Keratinocyte (primary cell): Measurements from ENCODE around the gene PALM3. TPM values are rescaled to one million over a fixed set of nuclear protein-coding genes. Genes with fewer than 3 reads are reported as not detected.
"Not testable (repeated sequence)": the region's sequence is repeated elsewhere in the genome, so short reads cannot be mapped to it uniquely, and the experiment has no call there.

Experiments used
- DNase-seq: peaks from one replicate; pipeline ENCODE4 v3.0.0-alpha.2; 2011; ENCODE audit warnings: low read depth, missing footprints, low spot score
- FAIRE-seq: peaks from 2 replicates; lab custom pipeline; 2011; peaks lifted over from hg19 to GRCh38; lab: Jason Lieb, UNC
- H2AFZ ChIP-seq: 2 replicates; pipeline ENCODE4 v1.6.0; 2012; ENCODE audit warnings: low read length, control low read depth, inconsistent platforms; ENCODE audit not compliant: control insufficient read depth
- H3K27ac ChIP-seq: 2 replicates; pipeline ENCODE4 v1.5.1; 2011; ENCODE audit warnings: low read length; ENCODE audit not compliant: control insufficient read depth, insufficient read depth
- H3K27me3 ChIP-seq: 3 replicates; pipeline ENCODE4 v1.6.0; 2011; ENCODE audit warnings: low read length; ENCODE audit not compliant: control insufficient read depth, insufficient read depth; ENCODE audit errors: extremely low read depth
- H3K36me3 ChIP-seq, 2 experiments: 2 replicates in 1 of 2; 3 replicates in 1 of 2; pipeline ENCODE4 v1.5.1; 2011; ENCODE audit warnings: low read length in 2 of 2, mild to moderate bottlenecking in 1 of 2; ENCODE audit not compliant: control insufficient read depth in 2 of 2, insufficient read depth in 2 of 2; ENCODE audit errors: extremely low read depth in 1 of 2
- H3K4me1 ChIP-seq: 3 replicates; pipeline ENCODE4 v1.5.1; 2011; ENCODE audit warnings: low read length; ENCODE audit not compliant: control insufficient read depth, insufficient read depth; ENCODE audit errors: extremely low read depth
- H3K4me2 ChIP-seq: 3 replicates; pipeline ENCODE4 v1.6.0; 2011; ENCODE audit warnings: low read depth, low read length; ENCODE audit not compliant: control insufficient read depth, insufficient read depth; ENCODE audit errors: extremely low read depth
- H3K4me3 ChIP-seq, 3 experiments: fragments of 200-600 bp in 1 of 3; sonication (generic) in 1 of 3; 2 replicates in 2 of 3; 3 replicates in 1 of 3; pipeline ENCODE4 v1.5.1; 2011 to 2016; ENCODE audit warnings: low read length in 3 of 3, mild to moderate bottlenecking in 3 of 3, control low read depth in 2 of 3, inconsistent platforms in 1 of 3, low read depth in 1 of 3, mixed read lengths in 1 of 3, mixed run types in 1 of 3, moderate library complexity in 1 of 3; ENCODE audit not compliant: control insufficient read depth in 2 of 3, insufficient read depth in 2 of 3; ENCODE audit errors: extremely low read depth in 1 of 3
- H3K79me2 ChIP-seq: 2 replicates; pipeline ENCODE4 v1.6.0; 2012; ENCODE audit warnings: low read length; ENCODE audit not compliant: control insufficient read depth, insufficient read depth
- H3K9ac ChIP-seq: 3 replicates; pipeline ENCODE4 v1.6.0; 2011; ENCODE audit warnings: low read length; ENCODE audit not compliant: control insufficient read depth, insufficient read depth; ENCODE audit errors: extremely low read depth
- H3K9me1 ChIP-seq: 3 replicates; pipeline ENCODE4 v1.6.0; 2011; ENCODE audit warnings: low read length; ENCODE audit not compliant: control insufficient read depth, insufficient read depth; ENCODE audit errors: extremely low read depth
- H3K9me3 ChIP-seq: 2 replicates; pipeline ENCODE4 v1.5.1; 2012; ENCODE audit warnings: low read depth, low read length; ENCODE audit not compliant: control insufficient read depth
- H4K20me1 ChIP-seq: 3 replicates; pipeline ENCODE4 v1.6.0; 2011; ENCODE audit warnings: low read length; ENCODE audit not compliant: control insufficient read depth, insufficient read depth; ENCODE audit errors: extremely low read depth
- EZH2 ChIP-seq: IDR thresholded peaks from one replicate; pipeline ENCODE4 v1.6.1; 2012; ENCODE audit warnings: inconsistent platforms, mild to moderate bottlenecking, low read length, moderate library complexity
- dilution Hi-C: fragments of 300-500 bp; cut with MboI; formaldehyde crosslinking; loops from one replicate; pipeline ENCODE4 v1.7.0; 2020; ENCODE audit warnings: low sequenced_read_pairs; ENCODE audit not compliant: extremely low pct_ligation_motif_present
- polyA plus RNA-seq, 5 experiments: library from polyadenylated mRNA; depleted of rRNA in 3 of 5; stranded (reverse) in 3 of 5; stranded (forward) in 1 of 5; unstranded in 1 of 5; fragments of >200 nt; gene quantifications; 1 replicate in 1 of 5; 2 replicates in 3 of 5; 3 replicates in 1 of 5; pipeline versions ENCODE4 v1.2.1 to v1.2.3, GENCODE V29; 2011 to 2012; ENCODE audit warnings: missing spikeins in 2 of 5, low read depth in 1 of 5, low replicate concordance in 1 of 5
- TF ChIP-seq, protein P1 (sequence below), 3 experiments: IDR thresholded peaks in 1 of 3; conservative IDR thresholded peaks in 1 of 3; optimal IDR thresholded peaks in 1 of 3; 2 replicates in 2 of 3; 3 replicates in 1 of 3; pipeline versions ENCODE3 to v1.5.1; 2011; ENCODE audit warnings: low read length in 3 of 3, mild to moderate bottlenecking in 3 of 3, moderate library complexity in 2 of 3, control low read depth in 1 of 3, inconsistent platforms in 1 of 3; ENCODE audit not compliant: insufficient read depth in 2 of 3; ENCODE audit errors: extremely low read depth in 1 of 3

Gene PALM3
- polyA plus RNA-seq, 1 donor (not counting 4 experiments of a cell fraction or from before 2014, with no cell fraction given), result not detected

DNA sequence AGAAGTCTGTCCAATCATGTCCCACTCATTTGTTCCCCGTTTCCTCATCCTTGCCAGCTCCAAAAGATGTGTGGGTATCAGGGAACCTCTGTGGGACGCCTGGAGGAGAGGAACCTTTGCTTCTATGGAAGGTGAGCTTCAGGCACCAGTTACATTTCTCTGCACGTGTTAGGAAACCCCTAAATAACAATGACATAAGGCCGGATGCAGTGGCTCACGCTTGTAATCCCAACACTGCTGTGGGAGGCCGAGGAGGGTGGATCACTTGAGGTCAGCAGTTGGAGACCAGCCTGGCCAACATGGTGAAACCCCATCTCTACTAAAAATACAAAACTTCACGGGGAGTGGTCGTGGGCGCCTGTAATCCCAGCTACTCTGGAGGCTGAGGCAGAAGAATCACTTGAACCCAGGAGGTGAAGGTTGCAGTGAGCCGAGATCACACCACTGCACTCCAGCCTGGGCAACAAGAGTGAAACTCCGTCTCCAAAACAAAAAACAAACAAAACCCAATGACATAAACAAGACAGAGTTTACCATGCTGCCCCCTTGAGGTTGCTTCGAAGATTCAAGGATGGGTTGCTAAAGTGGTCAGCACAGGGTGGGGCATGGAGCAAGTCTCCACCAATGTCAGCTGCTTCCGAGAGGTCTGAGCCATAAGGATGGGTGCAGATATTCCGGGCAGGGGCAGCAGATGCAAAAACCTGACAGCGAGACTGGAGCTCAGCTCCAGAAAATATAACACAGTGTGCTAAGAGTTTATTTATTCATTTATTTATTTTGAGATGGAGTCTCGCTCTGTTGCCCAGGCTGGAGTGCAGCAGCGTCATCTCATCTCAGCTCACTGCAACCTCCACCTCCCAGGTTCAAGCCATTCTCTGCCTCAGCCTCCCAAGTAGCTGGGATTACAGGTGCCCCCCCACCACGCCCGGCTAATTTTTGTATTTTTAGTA, 18.9 kb downstream of the PALM3 start:
- H3K9me3 ChIP-seq, H3K79me2 ChIP-seq, H3K4me3 ChIP-seq, H4K20me1 ChIP-seq, H3K9me1 ChIP-seq, H3K27me3 ChIP-seq, FAIRE-seq, DNase-seq, dilution Hi-C loops, H3K36me3 ChIP-seq, H3K4me1 ChIP-seq, H2AFZ ChIP-seq, H3K9ac ChIP-seq, H3K4me2 ChIP-seq: not testable (repeated sequence)
- peak overlapping the region; percentile 45 for H3K27ac ChIP-seq
- TF ChIP-seq, protein P1, sequence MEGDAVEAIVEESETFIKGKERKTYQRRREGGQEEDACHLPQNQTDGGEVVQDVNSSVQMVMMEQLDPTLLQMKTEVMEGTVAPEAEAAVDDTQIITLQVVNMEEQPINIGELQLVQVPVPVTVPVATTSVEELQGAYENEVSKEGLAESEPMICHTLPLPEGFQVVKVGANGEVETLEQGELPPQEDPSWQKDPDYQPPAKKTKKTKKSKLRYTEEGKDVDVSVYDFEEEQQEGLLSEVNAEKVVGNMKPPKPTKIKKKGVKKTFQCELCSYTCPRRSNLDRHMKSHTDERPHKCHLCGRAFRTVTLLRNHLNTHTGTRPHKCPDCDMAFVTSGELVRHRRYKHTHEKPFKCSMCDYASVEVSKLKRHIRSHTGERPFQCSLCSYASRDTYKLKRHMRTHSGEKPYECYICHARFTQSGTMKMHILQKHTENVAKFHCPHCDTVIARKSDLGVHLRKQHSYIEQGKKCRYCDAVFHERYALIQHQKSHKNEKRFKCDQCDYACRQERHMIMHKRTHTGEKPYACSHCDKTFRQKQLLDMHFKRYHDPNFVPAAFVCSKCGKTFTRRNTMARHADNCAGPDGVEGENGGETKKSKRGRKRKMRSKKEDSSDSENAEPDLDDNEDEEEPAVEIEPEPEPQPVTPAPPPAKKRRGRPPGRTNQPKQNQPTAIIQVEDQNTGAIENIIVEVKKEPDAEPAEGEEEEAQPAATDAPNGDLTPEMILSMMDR (optimal IDR thresholded peaks at IDR 0.05 in 1 of 3, IDR thresholded peaks at IDR 0.05 in 1 of 3, conservative IDR thresholded peaks at IDR 0.05 in 1 of 3; ENCODE audit: extremely low read depth in 1 of 3, insufficient read depth in 2 of 3, low read length in 3 of 3), result peak; percentile 57 to 63 (median 60)

DNA sequence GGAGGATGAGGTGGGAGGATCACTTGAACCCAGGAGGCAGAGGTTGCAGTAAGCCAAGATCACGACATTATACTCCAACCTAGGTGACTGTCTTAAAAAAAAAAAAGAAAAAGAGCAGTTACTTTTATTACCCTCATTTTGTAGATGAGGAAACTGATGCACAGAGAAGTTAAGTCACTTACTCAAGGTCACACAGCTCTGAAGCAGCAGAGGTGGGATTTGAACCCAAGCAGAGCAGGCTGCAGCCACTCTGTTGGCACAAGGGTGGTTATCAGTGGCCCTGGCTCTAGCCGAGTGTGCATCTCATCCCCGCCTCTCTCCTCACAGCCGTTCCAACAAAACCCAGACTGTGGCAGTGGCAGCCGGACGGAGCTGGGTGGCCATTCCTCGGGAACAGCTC, 22.7 kb downstream of the PALM3 start:
- Histone ChIP-seq H3K4me2 (no peak overlapping the region), H3K4me1 (no peaks in the 10 kb centered on the region), H2AFZ (no peak overlapping the region), H3K4me3 (no peak overlapping the region), H3K9me1 (no peaks in the 10 kb centered on the region), H3K9me3 (no peaks in the 10 kb centered on the region), H3K27me3 (no peaks in the 10 kb centered on the region), H3K27ac (no peak overlapping the region), H4K20me1 (no peaks in the 10 kb centered on the region), H3K36me3 (no peaks in the 10 kb centered on the region), H3K79me2 (no peaks in the 10 kb centered on the region), H3K9ac (no peak overlapping the region)
- TF ChIP-seq EZH2, result no peak
- TF ChIP-seq, protein P1 (optimal IDR thresholded peaks at IDR 0.05 in 1 of 3, IDR thresholded peaks at IDR 0.05 in 1 of 3, conservative IDR thresholded peaks at IDR 0.05 in 1 of 3; ENCODE audit: extremely low read depth in 1 of 3, insufficient read depth in 2 of 3, low read length in 3 of 3), result no peak
- FAIRE-seq, result no peak
- dilution Hi-C loops, result no loop called here
- DNase-seq, result no peak
